HG02943 (cell line): ENCODE results near the gene HSD3B1.
"Not testable (repeated sequence)": the region's sequence is repeated elsewhere in the genome, so short reads cannot be mapped to it uniquely, and the experiment has no call there.

Experiments
- ATAC-seq: cut with Tn5 transposase; IDR thresholded peaks from one replicate; pipeline ENCODE4 v1.9.1; 2021; ENCODE audit warnings: mild to moderate bottlenecking, low read depth, moderate library complexity; ENCODE audit not compliant: unreplicated experiment

HSD3B1 gene

DNA sequence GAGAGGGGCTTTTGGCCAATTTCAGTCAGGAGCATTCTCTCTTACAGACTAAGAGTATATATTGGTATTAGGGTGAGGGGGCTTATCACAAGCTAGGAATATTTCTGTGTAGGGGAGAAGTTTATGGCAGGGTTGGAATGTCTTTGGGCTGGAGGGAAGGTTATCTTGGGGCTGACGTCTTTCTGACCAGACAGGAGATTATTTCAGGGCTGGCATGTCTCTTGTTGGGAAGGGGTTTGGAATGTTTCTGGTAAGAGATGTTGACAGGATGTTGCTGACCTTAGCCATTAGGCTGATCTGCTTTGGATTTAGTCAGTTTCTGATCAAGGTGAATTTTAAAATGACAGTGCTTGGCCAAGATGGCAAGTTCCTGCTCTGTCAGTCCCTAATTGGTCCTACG lies 17.8 kb upstream of the HSD3B1 start:
- ATAC-seq, result no peak

DNA sequence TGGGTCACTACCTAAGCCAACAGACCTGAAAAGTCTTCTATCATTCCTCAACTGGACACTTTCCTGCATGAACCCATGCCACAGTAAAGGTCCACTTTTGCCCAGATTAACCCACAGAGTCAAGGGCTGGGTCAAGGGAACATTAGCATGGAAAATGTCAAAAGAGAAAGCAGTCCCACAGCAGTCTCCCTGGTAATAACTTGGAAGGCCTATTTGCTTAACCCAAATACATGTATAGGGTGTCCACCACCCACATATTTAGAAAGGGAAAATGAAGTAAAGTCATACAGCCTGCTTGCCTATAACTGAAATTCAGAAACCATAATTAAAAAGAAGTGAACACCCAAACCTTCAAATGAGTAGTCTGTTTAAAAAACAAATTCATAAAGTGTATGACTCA lies 16.1 kb upstream of the HSD3B1 start:
- no peak for ATAC-seq

DNA sequence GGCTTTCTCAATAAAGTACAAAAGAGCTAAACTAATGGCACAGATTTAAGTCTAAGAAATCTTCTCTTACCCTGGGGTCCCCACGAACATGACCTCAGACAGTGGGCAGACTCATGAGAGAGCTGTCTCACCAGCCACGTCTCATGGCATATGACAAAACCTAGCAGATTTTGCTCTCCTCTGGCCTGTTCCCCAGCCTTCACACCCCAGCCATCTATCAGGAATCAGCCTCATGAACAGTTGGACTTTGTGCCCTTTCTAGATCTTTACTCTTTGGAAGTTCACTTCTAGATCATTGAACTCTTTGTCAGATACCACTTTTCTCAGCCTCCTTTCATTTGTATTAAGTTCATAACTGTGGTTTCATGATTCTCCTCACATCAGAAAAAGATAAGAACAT lies 14.2 kb upstream of the HSD3B1 start:
- ATAC-seq, result no peak

DNA sequence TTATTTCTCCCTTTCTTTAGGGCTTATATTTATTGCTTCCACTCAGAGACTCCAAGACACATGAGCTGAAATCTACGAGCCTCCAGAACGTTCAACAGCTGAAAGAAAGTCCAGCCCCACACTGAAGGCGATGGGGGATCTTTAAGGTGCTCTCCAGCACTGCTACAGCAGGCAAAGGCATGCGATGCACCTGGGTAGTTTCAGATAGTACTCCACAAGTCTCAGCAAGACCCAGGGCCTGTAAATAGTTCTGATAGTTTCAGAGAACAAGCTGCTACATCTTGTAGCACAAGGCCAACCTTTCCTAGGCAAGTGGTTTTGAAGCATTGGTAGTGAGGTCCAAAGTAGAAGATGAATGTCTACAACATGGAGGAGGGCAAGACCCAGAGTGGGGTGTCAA lies 2.2 kb upstream of the HSD3B1 start:
- ATAC-seq, result no peak

DNA sequence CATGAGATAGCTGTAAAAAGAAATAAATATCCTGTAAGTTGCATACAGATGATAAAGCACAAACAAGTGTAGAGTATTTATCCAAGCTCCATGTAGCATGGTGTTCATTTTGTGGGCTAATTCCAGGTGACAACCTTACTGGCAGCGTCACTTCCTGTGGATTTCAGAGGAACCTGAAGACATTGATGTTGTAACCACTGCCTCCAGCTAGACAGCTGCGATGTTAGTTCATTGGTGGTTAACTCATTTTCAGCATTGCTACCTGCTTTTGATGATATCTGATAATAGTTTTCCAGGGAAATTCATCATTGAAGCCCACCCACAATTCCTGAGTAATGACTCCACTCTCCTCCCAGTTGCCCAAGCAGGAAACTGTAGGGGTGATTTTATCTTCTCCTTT lies 3.0 kb downstream of the HSD3B1 start:
- ATAC-seq, result no peak

DNA sequence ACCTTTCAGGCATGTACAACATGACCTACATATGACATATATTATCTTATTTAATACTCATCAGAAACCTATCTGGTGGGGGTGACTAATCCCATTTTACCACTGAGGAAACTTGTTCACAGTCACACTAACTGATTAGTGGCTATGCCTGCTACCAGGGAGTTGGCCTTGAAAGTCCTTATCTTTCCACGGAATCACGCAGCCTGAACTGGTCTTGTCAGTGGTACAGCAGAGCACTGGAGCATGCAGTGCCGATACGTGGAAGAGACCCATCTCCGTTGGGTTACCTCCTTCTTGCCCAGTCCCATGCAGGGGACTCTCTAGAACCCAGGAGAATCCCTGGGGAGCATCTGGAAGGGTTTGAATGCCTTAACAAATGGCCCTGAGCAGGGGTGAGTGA lies 8.2 kb downstream of the HSD3B1 start:
- ATAC-seq, result no peak

DNA sequence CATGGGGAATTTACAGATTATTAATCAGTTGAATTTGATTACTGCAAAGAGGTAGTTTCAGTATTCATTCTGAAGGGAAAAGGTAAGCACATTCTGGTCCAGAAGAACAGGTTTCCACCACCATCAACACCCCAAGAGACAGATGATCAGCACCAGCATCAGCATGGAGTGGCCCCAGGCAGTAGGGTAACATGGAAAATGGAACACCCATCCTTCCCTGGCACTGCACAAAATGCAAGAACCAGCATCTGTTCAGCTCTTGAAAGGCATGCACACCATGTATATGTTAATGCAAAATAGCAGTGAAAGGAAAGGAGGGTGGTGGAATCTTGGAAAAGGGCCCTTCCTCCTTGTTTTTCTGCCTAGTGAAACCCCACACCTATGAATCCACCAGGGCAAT lies 9.2 kb downstream of the HSD3B1 start:
- ATAC-seq, result no peak

DNA sequence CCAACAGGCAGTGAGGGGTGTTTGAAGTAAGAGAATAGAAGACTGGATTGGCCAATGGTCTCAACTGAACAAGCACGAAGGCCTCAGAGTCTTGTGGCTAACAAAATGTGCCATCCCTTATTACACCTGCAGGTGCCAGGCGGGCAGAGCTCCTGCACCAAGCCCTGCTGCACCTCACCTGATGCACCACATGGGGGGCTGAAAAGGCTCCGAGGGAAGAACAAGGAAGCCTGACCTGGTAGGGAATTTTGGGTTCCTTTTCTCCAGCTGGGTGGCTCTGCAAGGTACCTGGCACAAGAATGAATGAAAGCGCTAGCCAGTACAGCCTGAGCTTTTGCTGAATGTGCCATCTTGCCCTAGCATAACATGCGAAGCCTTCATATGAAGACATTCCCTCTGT lies 9.7 kb downstream of the HSD3B1 start:
- ATAC-seq, result no peak

DNA sequence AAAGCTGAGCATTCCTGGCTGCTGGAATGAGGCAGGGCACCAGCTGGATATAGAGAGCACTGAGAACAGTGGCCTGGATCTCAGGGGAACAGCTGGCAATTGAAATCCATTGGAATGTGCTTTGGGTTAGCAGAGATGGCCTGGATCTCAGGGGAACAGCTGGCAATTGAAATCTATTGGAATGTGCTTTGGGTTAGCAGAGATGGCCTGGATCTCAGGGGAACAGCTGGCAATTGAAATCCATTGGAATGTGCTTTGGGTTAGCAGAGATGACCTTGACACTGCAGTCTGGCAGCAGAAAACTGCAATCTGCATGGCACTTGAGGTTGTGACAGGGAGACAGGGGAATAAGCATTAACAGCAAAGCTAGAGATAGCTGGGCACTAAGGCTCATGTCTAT lies 10.7 kb downstream of the HSD3B1 start:
- ATAC-seq, result not testable (repeated sequence)

DNA sequence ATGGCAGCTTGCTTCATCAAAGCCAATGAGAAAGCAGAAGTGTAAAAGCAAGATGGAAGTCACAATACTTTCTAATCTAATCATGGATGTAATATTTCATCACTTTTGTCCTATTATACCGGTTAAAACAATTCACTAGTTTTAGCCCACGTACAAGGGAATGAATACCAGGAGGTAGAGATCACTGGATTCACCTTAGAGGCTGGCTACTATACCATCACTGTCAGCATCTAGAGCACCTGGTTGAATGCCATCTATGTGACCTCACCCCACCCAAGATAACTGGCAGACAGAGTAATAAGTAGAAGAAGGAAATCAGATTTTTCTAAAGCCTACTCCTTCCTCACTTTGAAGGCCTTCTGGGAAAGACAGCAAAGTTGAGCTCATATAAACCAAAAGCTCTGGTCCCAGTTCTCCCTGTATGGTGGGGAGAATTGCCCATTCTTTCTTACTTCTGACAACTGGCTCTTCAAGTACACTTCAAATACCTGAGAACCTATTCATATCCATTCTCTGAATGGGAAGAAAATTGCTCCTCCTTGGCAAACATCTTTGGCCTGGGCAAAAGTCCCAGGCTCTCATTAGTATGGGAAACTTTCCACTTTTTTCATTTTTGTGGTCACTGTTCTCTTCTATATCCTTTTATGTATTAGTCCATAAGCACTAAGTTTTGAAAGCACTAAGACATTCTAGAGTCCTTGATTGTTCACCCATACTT lies 24.8 kb downstream of the HSD3B1 start:
- ATAC-seq, result no peak

DNA sequence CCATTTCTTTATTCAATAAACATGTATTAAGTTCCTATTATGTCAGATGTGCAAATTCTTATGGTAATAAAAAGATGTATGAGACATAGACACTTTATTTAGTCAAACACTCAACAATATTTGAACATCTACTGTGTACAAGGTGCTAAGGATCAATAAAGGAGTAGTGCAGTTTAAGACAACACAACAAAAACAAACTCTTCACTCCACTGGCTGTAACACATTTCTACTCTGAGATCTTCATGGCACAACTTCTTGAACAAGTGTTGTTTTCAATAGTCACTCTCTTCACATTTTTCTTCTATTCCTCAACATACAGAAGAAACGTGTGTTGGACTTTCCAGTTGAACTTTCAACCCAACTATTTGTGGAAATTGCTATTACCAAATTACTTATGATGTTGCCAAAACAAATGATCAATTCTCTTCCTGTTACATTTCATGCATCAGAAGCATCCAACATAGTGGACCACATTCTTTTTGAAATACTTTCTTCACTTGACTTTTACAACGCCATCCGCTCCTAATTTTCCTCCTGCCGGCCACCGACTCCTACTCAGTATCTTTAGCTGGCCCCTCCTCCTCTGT lies 25.4 kb downstream of the HSD3B1 start:
- no peak for ATAC-seq

DNA sequence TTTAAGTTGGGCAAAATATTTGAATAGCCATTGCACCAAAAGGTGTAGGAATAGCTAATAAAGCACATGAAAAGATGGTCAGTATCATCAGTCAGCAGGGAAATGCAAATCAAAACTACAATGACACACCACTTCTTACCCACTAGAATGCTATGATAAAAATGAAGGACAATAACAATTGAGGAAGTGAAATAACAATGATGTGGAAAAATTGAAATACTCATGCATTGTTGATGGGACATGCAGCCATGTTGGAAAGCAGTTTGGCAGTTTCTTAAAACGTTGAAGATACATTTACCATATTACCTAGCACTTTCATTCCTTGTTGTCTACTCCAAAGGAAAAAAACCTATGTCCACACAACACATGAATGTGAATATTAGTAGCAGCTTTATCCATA lies 28.4 kb downstream of the HSD3B1 start:
- no peak for ATAC-seq

DNA sequence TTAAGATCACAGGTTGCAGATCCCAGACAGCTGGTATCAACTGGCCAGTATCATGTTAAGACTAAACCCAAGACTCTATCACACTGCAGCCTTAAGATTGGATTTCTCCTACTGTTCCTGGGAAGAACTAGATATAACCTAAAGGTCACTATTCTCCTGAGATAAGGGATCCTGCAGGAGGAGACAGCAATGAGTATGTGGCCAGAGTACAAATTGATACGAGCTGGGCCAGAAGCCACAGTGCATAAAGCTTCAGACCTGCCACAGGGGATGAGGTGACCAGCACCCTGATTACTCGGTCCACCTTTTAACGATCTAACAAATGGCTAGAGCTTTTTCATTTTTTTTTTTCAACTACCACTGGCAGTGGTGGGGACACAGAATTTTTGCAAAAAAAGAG lies 31.0 kb downstream of the HSD3B1 start:
- ATAC-seq, result no peak

DNA sequence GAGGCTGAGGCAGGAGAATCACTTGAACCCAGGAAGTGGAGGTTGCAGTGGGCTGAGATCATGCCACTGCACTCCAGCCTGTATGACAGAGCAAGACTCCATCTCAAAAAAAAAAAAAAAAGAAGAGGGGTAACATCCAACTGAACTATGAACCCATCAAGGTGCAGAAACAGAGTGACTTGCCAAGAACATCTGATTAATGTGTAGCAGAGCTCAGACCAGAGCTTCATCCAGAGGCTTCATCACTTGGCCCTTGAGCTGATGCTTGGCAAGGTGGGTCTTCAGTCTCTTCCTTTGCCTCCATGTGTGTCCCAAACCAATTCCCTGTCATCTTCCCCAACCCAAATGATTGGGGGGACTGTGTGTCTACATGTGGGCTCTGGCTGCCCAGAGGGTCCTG lies 32.6 kb downstream of the HSD3B1 start:
- ATAC-seq, result no peak

DNA sequence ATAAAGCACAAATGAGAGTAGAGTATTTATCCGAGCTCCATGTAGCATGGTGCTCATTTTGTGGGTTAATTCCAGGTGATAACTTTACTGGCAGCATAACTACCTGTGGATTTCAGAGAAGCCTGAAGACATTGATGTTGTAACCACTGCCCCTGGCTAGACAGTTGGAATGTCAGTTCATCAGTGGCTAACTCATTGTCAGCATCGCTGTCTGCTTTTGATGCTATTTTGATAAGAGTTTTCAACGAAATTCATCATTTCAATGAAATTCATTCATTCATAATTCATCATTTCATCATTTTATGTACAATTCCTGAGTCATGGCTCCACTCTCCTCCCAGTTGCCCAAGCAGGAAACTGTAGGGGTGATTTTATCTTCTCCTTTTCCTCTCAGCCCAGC lies 34.4 kb downstream of the HSD3B1 start:
- ATAC-seq, result no peak

DNA sequence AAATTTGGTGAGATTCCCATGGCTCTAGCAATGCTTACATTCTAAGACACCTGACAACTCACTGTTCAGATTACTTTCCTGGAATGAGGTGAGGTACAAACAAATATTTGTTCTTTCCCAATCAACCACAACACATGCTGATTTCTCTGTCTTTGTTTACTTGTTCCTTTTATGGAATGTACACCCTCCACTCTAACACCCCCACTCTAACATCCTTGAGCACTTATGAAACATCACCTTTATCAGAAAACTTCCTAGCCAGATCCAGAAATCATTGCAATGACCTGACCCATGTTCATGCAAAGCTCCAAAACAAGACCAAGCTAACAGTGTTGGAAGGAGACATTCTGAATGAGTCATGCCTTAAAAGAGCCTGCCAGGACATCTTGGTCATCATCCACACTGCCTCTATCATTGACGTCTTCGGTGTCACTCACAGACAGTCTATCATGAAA lies 35.5 kb downstream of the HSD3B1 start:
- no peak for ATAC-seq

DNA sequence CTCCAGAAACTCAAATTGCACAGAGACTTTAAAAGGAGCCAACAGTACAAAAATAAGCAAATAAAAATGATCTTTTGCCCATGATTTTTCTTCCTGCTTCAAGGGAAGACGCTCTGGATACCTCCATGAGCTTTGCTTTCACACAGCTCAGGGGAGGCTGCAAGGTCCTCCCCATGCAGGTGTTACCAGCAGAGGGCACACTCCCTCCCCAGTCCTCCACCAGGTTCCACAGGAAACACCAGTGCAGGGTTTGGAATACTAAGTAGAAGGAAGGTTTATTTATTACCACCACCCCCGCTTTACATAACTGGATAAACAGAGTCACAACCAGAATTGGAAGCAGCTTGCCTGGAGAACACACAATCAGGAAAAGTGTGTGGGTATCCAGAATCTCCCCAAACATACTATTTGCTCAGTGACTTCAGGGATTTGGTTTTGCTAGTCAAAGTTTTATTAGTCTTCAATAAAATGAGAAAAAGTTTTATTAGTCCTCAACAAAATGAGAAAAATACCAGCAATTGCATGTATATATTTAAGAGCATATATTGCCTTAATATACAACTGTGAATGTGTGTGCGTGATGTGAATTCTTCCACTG lies 37.3 kb downstream of the HSD3B1 start:
- ATAC-seq, result no peak

DNA sequence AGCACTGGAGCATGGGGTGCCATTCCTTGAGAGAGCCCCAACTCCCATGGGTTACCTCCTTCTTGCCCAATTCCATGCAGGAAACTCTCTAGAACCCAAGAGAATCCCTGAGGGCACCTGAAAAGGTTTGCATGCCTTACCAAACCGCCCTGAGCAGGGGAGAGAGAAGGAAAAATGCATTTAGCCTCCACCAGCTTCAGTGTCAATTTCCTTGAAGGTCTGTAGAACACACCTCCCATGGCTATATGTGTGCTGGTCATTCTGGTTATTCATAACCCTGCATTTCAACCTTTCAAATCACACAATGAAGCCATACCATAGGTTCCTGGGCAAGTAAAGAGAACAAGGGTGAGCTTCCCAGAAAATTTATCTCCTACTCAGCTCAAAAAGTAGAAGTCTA lies 39.6 kb downstream of the HSD3B1 start:
- no peak for ATAC-seq

DNA sequence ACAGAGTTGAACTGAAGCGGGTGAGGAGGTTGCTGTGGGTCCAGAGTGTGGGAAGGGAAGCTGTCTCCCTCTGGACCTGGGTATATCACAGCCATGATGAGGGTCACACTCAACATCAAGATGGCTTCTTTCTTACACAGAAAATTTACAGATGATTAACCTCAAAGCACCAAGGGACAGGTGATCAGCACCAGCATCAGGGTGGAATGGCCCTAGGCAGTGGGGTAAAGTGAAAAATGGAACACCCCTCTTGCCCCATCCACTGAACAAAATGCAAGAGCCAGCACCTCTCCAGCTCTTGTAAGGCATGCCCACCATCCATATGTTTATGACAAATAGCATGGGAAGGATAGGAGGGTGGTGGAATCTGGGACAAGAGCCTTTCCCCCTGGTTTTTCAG lies 40.3 kb downstream of the HSD3B1 start:
- no peak for ATAC-seq

DNA sequence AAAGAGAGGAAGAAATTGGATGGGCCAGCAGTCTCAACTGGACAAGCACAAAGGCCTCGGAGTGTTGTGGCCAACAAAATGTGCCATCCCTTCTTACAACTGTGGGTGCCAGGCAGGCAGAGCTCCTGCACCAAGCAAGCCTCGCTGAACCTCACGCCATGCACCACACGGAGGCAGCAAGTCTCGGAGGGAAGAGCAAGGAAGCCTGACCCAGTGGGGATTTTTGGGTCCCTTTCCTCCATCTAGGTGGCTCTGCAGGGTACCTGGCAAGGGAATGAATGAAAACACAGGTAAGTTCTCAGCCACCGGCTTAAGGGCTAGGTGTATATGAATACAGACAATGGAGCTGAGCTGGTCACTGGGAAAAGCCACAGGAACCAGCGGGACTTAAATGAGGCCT lies 40.8 kb downstream of the HSD3B1 start:
- ATAC-seq, result no peak

DNA sequence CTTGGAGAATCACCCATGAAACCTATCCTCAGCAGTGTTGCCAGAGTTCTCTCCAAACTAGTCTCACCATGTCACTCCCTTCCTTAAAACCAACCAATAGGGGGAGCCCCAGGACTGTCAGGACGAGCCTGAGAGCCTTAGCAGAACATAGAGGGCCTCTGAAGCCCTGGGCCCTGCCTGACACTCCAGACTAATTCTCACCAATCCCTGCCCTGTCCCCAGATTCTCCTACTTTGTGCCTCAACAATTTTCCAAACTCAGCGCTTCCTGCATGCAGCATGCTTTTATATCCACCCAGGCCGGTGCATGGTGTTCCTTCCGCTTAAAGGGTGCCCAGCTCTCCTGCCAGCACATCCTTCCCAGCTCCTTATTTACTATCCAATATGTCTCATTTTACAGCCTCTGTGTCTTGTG lies 42.7 kb downstream of the HSD3B1 start:
- ATAC-seq, result no peak

DNA sequence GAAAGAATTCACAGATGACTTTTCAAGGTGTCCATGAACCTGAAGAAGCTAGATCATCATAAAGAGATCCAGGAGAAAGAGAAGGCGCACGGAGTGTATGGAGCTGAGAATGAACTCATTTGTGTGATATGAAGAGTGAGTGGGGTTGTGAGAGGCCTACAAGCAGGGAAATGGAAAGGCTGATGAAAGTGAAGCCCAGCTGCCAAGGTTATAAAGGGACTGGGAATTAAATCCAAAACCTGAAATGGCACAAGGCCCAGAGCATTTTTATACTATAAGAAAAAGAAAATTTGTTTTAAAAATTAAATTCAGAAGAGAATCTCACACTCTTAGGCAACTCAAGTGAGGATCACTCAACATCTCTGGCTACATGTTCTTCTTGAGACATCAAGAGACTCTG lies 43.4 kb downstream of the HSD3B1 start:
- no peak for ATAC-seq
